BE2C (cell line): ENCODE measurements around the gene SPNS2. TPM values are rescaled to one million over a fixed set of nuclear protein-coding genes. Genes with fewer than 3 reads are reported as not detected.

ENCODE experiments used
- DNase-seq: peaks from one replicate; pipeline ENCODE4 v3.0.0-alpha.2; 2020
- H3K27me3 ChIP-seq: fragments of 250-450 bp; sonication (Bioruptor Pico); 2 replicates; pipeline ENCODE4 v1.5.1; 2020; ENCODE audit warnings: mild to moderate bottlenecking
- H3K36me3 ChIP-seq: fragments of 250-450 bp; sonication (Bioruptor Pico); 2 replicates; pipeline ENCODE4 v1.5.1; 2020; ENCODE audit warnings: mild to moderate bottlenecking
- H3K4me1 ChIP-seq: fragments of 250-450 bp; sonication (Bioruptor Pico); 2 replicates; pipeline ENCODE4 v1.5.1; 2020
- H3K4me3 ChIP-seq: 2 replicates; pipeline ENCODE4 v1.5.1; 2011; ENCODE audit warnings: low read depth, low read length
- H3K9me3 ChIP-seq: fragments of 250-450 bp; sonication (Bioruptor Pico); 2 replicates; pipeline ENCODE4 v1.5.1; 2020
- polyA plus RNA-seq: library from polyadenylated mRNA; unstranded; fragments of >200 nt; gene quantifications from one replicate; pipeline ENCODE4 v1.2.1, GENCODE V29; 2012; ENCODE audit warnings: low read depth, missing spikeins; ENCODE audit not compliant: insufficient read length, insufficient read depth
- TF ChIP-seq, protein P1 (sequence below): IDR thresholded peaks from 2 replicates; pipeline ENCODE4 v1.5.1; 2012; ENCODE audit warnings: mild to moderate bottlenecking, low read depth, low read length

Gene SPNS2, protein sequence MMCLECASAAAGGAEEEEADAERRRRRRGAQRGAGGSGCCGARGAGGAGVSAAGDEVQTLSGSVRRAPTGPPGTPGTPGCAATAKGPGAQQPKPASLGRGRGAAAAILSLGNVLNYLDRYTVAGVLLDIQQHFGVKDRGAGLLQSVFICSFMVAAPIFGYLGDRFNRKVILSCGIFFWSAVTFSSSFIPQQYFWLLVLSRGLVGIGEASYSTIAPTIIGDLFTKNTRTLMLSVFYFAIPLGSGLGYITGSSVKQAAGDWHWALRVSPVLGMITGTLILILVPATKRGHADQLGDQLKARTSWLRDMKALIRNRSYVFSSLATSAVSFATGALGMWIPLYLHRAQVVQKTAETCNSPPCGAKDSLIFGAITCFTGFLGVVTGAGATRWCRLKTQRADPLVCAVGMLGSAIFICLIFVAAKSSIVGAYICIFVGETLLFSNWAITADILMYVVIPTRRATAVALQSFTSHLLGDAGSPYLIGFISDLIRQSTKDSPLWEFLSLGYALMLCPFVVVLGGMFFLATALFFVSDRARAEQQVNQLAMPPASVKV
- 3.6 TPM for polyA plus RNA-seq

DNA sequence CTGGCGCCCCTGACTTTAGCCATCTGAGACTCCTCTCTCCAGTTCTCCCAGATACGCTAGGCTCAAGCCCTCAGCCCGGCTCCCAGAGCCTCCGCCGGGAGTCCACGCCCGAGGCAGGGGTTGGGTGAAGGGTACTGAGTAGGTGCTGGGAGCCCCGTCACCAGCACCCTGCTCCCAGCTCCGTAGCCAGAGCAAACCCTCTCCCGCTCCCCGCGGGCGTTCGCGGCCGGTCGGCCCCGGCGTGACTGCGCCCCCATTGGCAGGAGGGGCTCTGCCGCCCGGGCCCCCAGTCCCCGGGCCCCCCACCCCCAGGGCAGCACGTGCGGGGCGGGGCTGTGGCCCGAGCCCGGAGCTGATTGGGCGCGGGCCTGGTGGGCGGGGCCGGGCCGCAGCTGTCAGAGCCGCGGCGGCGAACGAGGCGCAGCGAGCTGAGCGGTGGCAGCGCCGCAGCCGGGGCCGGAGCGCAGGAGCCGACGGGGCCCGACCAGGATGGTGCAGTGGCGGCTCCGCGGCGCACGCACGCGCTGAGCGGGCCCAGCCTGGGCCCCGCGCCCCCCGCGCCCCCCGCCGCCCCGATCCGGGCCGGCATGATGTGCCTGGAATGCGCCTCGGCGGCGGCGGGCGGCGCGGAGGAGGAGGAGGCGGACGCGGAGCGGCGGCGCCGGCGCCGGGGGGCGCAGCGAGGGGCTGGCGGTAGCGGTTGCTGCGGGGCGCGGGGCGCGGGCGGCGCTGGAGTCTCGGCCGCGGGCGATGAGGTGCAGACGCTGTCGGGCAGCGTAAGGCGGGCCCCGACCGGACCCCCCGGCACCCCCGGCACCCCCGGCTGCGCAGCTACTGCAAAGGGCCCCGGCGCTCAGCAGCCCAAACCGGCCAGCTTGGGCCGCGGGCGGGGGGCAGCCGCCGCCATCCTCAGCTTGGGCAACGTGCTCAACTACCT, at the start of gene SPNS2:
Gene SPNS2 (plus strand): TSS at position 421 of the 937 bp plus-strand sequence. CDS start 167 bp downstream, at position 588.
- peak; percentile 71 for DNase-seq

DNA sequence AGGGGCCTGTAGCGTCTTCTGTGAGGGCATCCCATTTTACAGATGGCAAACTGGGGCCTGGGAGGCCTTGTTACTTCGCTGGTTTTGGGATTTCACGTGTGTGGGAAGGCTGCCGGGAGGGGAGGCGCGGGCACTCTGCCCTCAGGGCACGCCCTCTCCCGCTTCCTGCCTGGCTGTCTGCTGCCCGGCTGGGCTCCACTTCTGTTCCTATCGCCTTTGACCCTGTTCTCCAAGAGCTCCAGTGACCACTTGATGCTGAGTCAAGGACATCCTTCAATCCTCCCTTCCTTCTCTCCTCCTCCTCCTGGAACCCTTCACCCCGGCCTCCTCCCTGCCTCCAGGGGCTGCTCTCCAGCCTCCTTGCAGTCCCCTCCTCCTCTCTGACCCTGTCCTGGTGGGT, 48.9 kb upstream of the SPNS2 start:
- TF ChIP-seq, protein P1, sequence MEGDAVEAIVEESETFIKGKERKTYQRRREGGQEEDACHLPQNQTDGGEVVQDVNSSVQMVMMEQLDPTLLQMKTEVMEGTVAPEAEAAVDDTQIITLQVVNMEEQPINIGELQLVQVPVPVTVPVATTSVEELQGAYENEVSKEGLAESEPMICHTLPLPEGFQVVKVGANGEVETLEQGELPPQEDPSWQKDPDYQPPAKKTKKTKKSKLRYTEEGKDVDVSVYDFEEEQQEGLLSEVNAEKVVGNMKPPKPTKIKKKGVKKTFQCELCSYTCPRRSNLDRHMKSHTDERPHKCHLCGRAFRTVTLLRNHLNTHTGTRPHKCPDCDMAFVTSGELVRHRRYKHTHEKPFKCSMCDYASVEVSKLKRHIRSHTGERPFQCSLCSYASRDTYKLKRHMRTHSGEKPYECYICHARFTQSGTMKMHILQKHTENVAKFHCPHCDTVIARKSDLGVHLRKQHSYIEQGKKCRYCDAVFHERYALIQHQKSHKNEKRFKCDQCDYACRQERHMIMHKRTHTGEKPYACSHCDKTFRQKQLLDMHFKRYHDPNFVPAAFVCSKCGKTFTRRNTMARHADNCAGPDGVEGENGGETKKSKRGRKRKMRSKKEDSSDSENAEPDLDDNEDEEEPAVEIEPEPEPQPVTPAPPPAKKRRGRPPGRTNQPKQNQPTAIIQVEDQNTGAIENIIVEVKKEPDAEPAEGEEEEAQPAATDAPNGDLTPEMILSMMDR: no peak
- H3K4me1 ChIP-seq: no peaks in the 10 kb centered on the region
- no peak for DNase-seq
- H3K9me3 ChIP-seq: no peaks in the 10 kb centered on the region
- no peak overlapping the region for H3K4me3 ChIP-seq
- H3K36me3 ChIP-seq: no peaks in the 10 kb centered on the region
- peaks cover 18% of the 10 kb centered on the region for H3K27me3 ChIP-seq

More for the DNA sequence above, at the start of gene SPNS2:
- TF ChIP-seq, protein P1: no peak
- H3K9me3 ChIP-seq: no peaks in the 10 kb centered on the region
- H3K36me3 ChIP-seq: no peaks in the 10 kb centered on the region
- peaks cover 23% of the 10 kb centered on the region for H3K27me3 ChIP-seq
- no peaks in the 10 kb centered on the region for H3K4me1 ChIP-seq
- H3K4me3 ChIP-seq: peak within 1 kb of the TSS; percentile 11; the same call in 1 of the 2 replicates

DNA sequence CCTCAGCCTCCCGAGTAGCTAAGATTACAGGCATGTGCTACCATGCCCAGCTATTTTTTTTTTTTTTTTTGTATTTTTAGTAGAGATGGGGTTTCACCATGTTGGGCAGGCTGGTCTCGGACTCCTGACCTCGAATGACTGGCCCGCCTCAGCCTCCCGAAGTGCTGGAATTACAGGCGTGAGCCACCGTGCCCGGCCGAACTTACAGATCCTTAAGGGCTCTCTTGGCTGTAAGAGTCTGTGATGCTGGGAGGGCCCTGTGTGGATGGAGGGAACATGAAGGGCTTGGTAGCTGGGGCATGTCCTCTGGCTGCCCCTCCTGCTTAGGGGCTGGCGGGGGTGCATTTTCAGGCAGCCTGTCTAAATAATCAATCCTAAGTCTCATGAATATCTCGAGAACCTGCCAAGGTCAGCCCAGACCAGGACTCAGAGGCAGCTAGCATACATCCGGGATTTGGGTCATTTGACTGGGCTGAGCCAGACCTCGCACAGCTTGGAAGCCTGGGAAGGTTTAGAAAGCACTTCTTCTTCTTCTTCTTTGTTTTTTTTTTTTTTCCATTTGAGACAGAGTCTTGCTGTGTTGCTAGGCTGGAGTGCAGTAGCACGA, 47.9 kb upstream of the SPNS2 start:
- H3K4me1 ChIP-seq: no peaks in the 10 kb centered on the region
- no peak for DNase-seq
- H3K27me3 ChIP-seq: peaks cover 15% of the 10 kb centered on the region
- H3K4me3 ChIP-seq: no peak overlapping the region
- no peaks in the 10 kb centered on the region for H3K36me3 ChIP-seq
- no peaks in the 10 kb centered on the region for H3K9me3 ChIP-seq
- TF ChIP-seq, protein P1: no peak

DNA sequence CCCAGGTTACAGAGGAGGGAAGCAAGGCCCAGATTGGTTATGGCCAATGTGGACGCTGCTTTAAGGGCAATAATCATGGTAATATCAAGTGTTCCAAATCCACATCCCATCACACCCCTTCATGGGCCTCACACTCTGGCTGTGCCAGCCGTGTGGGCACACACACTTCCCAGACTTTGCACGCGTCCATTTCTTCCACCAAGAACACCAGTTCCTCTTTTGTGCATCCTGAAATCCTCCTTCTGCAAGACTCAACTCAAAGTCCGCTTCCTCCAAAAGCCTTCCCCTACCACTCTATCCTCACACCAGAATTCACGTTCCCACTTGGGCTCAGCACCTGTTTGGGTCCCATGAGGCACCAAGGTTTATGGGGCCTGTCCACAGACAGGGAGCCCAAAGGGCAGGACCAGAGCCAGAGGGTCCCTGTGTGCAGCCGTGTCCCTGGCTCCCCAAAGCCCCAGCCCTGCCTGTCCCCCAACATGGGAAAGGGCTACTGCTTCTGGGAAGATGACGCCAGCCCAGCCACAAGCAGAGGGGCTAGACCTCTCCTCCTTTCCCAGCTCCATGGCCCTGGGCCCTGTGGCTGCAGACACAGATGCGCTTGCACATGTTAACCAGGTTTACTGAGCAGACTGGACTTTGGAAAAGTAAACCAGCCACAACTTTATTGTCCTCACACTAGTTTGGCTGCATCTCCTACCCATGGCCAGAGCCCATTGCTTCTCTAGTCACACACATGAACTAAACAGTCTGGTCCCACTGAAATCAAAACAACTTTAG, 44.7 kb upstream of the SPNS2 start:
- Histone ChIP-seq H3K9me3 (no peaks in the 10 kb centered on the region), H3K4me3 (no peak overlapping the region), H3K4me1 (no peaks in the 10 kb centered on the region), H3K27me3 (peaks cover 10% of the 10 kb centered on the region), H3K36me3 (no peaks in the 10 kb centered on the region)
- TF ChIP-seq, protein P1: no peak
- DNase-seq: no peak

DNA sequence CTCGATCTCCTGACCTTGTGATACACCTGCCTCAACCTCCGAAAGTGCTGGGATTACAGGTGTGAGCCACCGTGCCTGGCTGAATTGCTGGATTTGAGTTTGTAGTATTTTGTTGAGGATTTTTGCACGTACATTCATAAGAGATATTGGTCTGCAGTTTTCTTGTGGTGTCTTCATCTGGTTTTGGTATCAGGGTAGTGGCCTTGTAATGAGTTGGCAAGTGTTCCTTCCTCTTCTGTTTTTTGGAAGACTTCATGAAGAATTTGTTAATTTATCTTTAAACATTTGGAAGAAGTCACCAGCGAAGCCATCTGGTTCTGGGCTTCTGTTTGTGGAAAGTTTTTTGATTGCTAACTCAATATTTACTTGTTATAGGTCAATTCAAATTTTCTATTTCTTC, 38.0 kb upstream of the SPNS2 start:
- Histone ChIP-seq H3K36me3 (no peaks in the 10 kb centered on the region), H3K4me1 (no peaks in the 10 kb centered on the region), H3K4me3 (no peak overlapping the region), H3K9me3 (no peaks in the 10 kb centered on the region), H3K27me3 (no peaks in the 10 kb centered on the region)
- TF ChIP-seq, protein P1: no peak
- no peak for DNase-seq
